Ishikawa (cell line): ENCODE data around the gene SCN7A.

Experiments used
- CEBPB ChIP-seq: IDR thresholded peaks from 2 replicates; pipeline ENCODE4 v1.6.1; 2012
- CREB1 ChIP-seq: IDR thresholded peaks from 2 replicates; pipeline ENCODE4 v1.6.1; 2012; ENCODE audit warnings: low read depth
- EGR1 ChIP-seq: IDR thresholded peaks from 2 replicates; pipeline ENCODE4 v1.6.1; 2012
- EP300 ChIP-seq: IDR thresholded peaks from 2 replicates; pipeline ENCODE4 v1.6.1; 2012; ENCODE audit warnings: borderline replicate concordance
- FOXM1 ChIP-seq: IDR thresholded peaks from 2 replicates; pipeline ENCODE4 v1.6.1; 2012; ENCODE audit warnings: low read depth, borderline replicate concordance
- NFIC ChIP-seq: IDR thresholded peaks from 2 replicates; pipeline ENCODE4 v1.6.1; 2012
- RAD21 ChIP-seq: IDR thresholded peaks from 2 replicates; pipeline ENCODE4 v1.6.1; 2012; ENCODE audit warnings: low read depth
- TAF1 ChIP-seq: IDR thresholded peaks from 2 replicates; pipeline ENCODE4 v1.6.1; 2012; ENCODE audit warnings: low read depth, mild to moderate bottlenecking
- TCF12 ChIP-seq: IDR thresholded peaks from 2 replicates; pipeline ENCODE4 v1.6.1; 2012; ENCODE audit warnings: low read depth
- TEAD4 ChIP-seq: IDR thresholded peaks from 2 replicates; pipeline ENCODE4 v1.6.1; 2012
- YY1 ChIP-seq: IDR thresholded peaks from 2 replicates; pipeline ENCODE4 v1.6.1; 2012; ENCODE audit warnings: low read depth
- ZBTB7A ChIP-seq: IDR thresholded peaks from 2 replicates; pipeline ENCODE4 v1.6.1; 2012; ENCODE audit warnings: low read depth
- TF ChIP-seq, protein P1 (sequence below): IDR thresholded peaks from 2 replicates; pipeline ENCODE4 v1.6.1; 2012
- TF ChIP-seq, protein P2 (sequence below): IDR thresholded peaks from 2 replicates; pipeline ENCODE4 v1.6.1; 2012
- TF ChIP-seq, protein P3 (sequence below): IDR thresholded peaks from 2 replicates; pipeline ENCODE4 v1.6.1; 2012; ENCODE audit warnings: low read depth, mild to moderate bottlenecking

Gene SCN7A

GRCh38 chr2:166487171-166487570, 6.9 kb downstream of the SCN7A start:
- TF ChIP-seq YY1 (no peak), EGR1 (no peak), FOXM1 (no peak), CREB1 (no peak), CEBPB (no peak), EP300 (no peak), TEAD4 (no peak), ZBTB7A (no peak)
- TF ChIP-seq, protein P1, sequence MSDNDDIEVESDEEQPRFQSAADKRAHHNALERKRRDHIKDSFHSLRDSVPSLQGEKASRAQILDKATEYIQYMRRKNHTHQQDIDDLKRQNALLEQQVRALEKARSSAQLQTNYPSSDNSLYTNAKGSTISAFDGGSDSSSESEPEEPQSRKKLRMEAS: no peak
- TF ChIP-seq, protein P2, sequence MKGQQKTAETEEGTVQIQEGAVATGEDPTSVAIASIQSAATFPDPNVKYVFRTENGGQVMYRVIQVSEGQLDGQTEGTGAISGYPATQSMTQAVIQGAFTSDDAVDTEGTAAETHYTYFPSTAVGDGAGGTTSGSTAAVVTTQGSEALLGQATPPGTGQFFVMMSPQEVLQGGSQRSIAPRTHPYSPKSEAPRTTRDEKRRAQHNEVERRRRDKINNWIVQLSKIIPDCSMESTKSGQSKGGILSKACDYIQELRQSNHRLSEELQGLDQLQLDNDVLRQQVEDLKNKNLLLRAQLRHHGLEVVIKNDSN: no peak

DNA sequence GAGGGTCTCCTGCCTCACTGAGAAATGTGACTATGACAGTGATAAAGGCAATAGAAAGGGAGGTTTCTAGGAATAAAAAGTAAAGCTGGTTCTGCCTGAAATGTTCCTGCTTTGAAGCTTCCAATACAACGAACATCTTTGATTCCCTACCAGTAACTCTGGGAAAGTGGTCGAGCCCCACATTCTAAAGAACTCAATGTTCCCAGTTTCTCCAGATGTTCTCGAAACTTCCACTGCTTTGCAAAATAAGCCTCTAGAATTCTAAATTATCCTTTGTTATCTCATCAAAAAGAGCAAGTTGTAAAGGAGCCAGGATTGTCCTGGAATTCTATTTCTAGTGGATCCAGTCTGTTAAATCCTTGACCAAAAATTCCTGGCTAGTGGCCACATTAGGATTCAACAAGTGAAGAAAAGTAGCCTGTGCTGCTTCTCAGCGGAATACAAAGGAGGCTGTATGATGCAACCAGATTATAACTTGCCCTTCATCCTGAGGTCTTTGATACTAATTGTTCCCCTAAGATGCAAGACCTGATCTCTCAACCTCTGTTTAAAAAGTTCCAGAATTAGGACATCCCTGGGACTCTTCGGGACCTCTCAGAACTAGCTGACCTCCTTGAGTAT, 8.4 kb downstream of the SCN7A start:
- TF ChIP-seq, protein P3, sequence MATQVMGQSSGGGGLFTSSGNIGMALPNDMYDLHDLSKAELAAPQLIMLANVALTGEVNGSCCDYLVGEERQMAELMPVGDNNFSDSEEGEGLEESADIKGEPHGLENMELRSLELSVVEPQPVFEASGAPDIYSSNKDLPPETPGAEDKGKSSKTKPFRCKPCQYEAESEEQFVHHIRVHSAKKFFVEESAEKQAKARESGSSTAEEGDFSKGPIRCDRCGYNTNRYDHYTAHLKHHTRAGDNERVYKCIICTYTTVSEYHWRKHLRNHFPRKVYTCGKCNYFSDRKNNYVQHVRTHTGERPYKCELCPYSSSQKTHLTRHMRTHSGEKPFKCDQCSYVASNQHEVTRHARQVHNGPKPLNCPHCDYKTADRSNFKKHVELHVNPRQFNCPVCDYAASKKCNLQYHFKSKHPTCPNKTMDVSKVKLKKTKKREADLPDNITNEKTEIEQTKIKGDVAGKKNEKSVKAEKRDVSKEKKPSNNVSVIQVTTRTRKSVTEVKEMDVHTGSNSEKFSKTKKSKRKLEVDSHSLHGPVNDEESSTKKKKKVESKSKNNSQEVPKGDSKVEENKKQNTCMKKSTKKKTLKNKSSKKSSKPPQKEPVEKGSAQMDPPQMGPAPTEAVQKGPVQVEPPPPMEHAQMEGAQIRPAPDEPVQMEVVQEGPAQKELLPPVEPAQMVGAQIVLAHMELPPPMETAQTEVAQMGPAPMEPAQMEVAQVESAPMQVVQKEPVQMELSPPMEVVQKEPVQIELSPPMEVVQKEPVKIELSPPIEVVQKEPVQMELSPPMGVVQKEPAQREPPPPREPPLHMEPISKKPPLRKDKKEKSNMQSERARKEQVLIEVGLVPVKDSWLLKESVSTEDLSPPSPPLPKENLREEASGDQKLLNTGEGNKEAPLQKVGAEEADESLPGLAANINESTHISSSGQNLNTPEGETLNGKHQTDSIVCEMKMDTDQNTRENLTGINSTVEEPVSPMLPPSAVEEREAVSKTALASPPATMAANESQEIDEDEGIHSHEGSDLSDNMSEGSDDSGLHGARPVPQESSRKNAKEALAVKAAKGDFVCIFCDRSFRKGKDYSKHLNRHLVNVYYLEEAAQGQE: no peak
- no peak for TF ChIP-seq TAF1
- no peak for TF ChIP-seq TCF12
- TF ChIP-seq NFIC: no peak
- no peak for TF ChIP-seq EGR1
- TF ChIP-seq EP300: no peak
- TF ChIP-seq, protein P1: no peak
- no peak for TF ChIP-seq TEAD4
- TF ChIP-seq, protein P2: no peak
- no peak for TF ChIP-seq FOXM1
- TF ChIP-seq RAD21: no peak
- no peak for TF ChIP-seq ZBTB7A

DNA sequence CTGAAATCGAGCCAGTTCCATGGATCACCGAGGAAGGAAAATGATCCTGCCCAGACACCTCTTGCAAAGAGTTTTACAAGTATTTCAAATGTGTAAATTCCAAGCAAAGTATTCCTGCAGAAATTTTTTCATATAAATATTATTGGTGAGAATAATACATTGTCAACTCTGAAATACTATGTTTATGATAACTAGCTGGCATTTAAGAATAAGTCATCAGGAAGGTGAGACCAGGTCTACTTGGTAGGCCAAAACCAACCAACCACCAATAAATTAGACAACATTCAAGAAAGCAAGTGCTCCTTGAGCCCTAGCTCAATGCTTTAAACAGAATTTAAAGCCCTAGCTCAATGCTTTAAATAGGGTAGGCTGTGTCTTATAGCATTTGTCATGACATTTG, 21.7 kb downstream of the SCN7A start:
- TF ChIP-seq RAD21: no peak
- TF ChIP-seq, protein P3: no peak
- no peak for TF ChIP-seq TAF1
- no peak for TF ChIP-seq CEBPB
- no peak for TF ChIP-seq EGR1
- TF ChIP-seq TCF12: no peak
- TF ChIP-seq NFIC: no peak
- no peak for TF ChIP-seq YY1
- no peak for TF ChIP-seq ZBTB7A
- TF ChIP-seq CREB1: no peak
- no peak for TF ChIP-seq TEAD4
- TF ChIP-seq FOXM1: no peak
- TF ChIP-seq, protein P2: no peak
- TF ChIP-seq, protein P1: no peak
- no peak for TF ChIP-seq EP300

DNA sequence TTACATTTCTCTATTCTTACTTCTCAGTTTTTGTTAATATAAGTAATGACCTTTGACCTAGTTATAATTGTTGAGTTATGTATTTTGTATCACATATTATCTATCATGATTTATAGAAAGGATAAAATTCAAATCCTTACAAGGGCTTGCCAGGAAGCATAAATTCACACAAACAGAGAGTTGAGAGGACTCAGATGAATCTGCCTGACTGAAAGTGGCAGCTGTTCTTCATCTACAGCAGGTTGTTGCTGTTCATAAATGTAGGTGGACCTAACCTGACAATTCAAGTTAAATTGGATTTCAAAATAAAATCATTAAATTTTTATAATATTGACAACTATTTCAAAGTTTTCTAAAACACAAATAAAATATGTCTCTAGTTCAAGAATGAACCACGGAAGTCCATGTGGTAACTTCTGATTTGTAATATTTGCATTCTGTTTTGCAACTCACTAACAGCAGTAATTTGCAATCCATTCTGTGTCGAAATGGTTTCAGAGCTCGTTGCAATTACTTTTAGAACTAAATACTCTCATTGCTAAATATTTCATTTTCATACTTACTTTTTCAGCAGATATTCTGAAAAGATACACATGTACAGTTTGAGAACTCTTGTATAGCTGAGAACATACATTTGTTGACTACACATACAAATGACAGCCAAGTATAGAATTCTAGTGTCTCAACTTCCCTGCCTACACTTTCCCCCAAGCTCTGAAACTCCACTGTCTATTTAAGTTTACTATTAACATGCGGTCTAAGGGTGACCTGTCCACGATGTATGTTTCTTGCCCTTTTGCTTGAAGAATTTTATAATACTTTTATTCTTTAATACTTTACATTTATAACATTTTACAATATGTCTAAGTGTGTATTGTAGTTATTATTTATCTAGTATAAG, 25.7 kb downstream of the SCN7A start:
- no peak for TF ChIP-seq CEBPB

DNA sequence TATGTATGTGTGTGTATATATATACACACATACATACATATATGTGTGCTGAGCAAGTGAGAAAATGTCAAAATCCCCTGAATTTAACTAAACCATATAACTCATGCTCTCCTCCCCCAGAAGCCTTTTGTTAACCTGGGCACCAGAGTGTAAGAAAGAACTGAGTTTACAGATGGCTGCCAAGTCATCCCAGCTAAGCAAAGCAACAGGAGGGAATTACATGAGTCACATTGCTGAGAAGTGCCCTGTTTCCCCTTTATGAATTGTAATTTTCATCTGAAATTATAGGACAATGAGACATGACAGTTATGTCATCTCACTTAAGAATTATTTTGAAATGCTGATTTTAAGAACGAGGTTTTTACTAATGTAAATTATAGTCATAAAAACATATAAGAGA, 29.9 kb downstream of the SCN7A start:
- TF ChIP-seq, protein P2: no peak
- no peak for TF ChIP-seq FOXM1
- TF ChIP-seq, protein P3: no peak
- TF ChIP-seq ZBTB7A: no peak
- no peak for TF ChIP-seq EGR1
- TF ChIP-seq TCF12: no peak
- TF ChIP-seq CEBPB: no peak
- TF ChIP-seq YY1: no peak
- TF ChIP-seq NFIC: no peak
- TF ChIP-seq CREB1: no peak
- no peak for TF ChIP-seq RAD21
- TF ChIP-seq, protein P1: no peak
- no peak for TF ChIP-seq EP300
- no peak for TF ChIP-seq TEAD4
- TF ChIP-seq TAF1: no peak
